ENCODE results near the gene DNTTIP2.
"Not testable (repeated sequence)": the region's sequence is repeated elsewhere in the genome, so short reads cannot be mapped to it uniquely, and the experiment has no call there.

The DNTTIP2 gene

GRCh38 chr1:93842750-93843500 lies 36.1 kb downstream of the DNTTIP2 start:
- TF ChIP-seq CTCF (IDR thresholded peaks at IDR 0.05; ENCODE audit: control insufficient read depth, extremely low read depth, insufficient read depth) = no peak
- H3K4me3 ChIP-seq (ENCODE audit: low read depth, low read length) = no peak overlapping the region
- no peak for DNase-seq (ENCODE audit: low read depth)

DNA sequence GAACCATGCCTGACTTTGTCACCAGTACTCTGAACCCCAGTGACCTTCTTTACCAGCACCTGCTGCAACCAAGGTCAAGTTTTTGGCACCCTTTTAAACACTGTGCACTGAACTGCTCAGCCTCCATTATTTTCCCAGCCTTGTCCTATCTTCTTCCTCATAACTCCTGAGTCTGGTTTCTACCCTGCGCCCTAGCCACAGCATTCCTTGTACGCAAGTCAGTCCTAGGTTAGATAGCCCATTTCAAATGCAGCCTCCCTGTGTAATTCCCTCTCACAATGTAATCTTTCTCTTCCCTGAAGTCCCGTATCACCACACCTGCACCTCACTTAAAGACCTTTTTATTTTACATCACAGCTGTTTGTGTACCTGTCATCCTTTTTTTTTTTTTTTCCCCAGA lies 37.2 kb downstream of the DNTTIP2 start:
- no peak for TF ChIP-seq CTCF (IDR thresholded peaks at IDR 0.05; ENCODE audit: control insufficient read depth, extremely low read depth, insufficient read depth)
- no peak for DNase-seq (ENCODE audit: low read depth)
- H3K4me3 ChIP-seq (ENCODE audit: low read depth, low read length) = no peak overlapping the region

DNA sequence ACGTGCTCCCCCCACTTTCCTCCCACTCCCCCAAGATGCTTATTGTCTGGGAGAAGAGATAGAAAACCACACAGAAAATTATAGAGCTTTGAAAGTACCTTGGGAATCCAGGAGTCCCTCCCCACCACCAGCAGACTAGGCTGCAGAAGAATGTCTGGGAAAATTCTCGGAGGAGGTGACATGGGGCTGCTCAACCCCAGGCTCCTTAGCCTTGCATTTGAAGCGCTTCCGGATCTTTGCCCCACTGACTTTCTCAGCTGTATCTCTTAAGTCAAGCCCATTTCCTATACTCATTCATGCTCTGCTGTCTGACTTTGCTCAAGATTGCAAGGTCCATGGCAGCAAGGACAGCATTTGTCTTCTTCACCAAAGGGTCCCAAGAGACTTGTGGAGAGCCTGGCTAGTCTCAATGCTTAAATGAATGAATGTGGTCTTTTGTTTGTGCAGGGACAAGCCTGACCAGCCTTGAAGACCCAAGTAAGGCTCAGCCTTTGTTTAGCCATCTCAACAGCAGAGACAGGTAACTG lies 38.0 kb downstream of the DNTTIP2 start:
- H3K4me3 ChIP-seq (ENCODE audit: low read depth, low read length) = no peak overlapping the region
- DNase-seq (ENCODE audit: low read depth) = no peak

GRCh38 chr1:93839753-93840152 lies 39.3 kb downstream of the DNTTIP2 start:
- no peak for DNase-seq (ENCODE audit: low read depth)
- no peak overlapping the region for H3K4me3 ChIP-seq (ENCODE audit: low read depth, low read length)
- no peak for TF ChIP-seq CTCF (IDR thresholded peaks at IDR 0.05; ENCODE audit: control insufficient read depth, extremely low read depth, insufficient read depth)

More for the DNA sequence above, 38.0 kb downstream of the DNTTIP2 start:
- TF ChIP-seq CTCF (IDR thresholded peaks at IDR 0.05; ENCODE audit: control insufficient read depth, extremely low read depth, insufficient read depth) = no peak

DNA sequence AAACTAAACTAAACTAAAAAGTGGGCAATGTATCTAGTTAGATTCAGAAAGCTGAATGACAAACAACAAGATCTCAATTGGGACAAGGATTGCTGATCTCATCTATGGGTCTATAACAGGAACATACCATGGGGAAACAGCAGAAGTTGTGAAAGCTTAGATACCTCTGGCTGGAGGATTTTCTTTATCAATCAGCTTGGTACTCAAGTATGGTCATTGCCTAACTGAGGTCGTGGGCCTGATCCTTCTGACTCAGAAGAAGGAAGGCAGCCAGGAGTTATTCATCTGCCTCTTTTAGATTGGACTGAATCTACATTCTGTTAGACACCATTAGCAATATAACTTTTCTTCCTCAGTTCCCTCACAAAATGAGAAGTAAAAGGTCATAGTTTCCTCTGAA lies 39.7 kb downstream of the DNTTIP2 start:
- TF ChIP-seq CTCF (IDR thresholded peaks at IDR 0.05; ENCODE audit: control insufficient read depth, extremely low read depth, insufficient read depth) = no peak
- no peak for DNase-seq (ENCODE audit: low read depth)
- H3K4me3 ChIP-seq (ENCODE audit: low read depth, low read length) = no peak overlapping the region

- no peak overlapping the region for H3K4me3 ChIP-seq (ENCODE audit: low read depth, low read length)
- no peak for DNase-seq (ENCODE audit: low read depth)
- TF ChIP-seq CTCF (IDR thresholded peaks at IDR 0.05; ENCODE audit: control insufficient read depth, extremely low read depth, insufficient read depth) = no peak
Measured at GRCh38 chr1:93837961-93838360, 41.0 kb downstream of the DNTTIP2 start.

- not testable (repeated sequence) for DNase-seq (ENCODE audit: low read depth); H3K4me3 ChIP-seq (ENCODE audit: low read depth, low read length)
Measured at GRCh38 chr1:93833293-93833692, 45.7 kb downstream of the DNTTIP2 start.
